ENCODE results near the gene LONRF2. TPM values are rescaled to one million over a fixed set of nuclear protein-coding genes. Genes with fewer than 3 reads are reported as not detected.
"Not testable (repeated sequence)": the region's sequence is repeated elsewhere in the genome, so short reads cannot be mapped to it uniquely, and the experiment has no call there.

The LONRF2 gene
- 3.6 and 4.7 TPM in 2 replicates for total RNA-seq (2014; rRNA removed; shearing (Covaris generic); ENCODE audit: low replicate concordance)

GRCh38 chr2:100321866-100322820 lies at the start of gene LONRF2:
LONRF2 (minus strand) TSS chr2:100322501; CDS start chr2:100322093, 408 bp downstream.
- DNase-seq (ENCODE audit: low read depth): peak; percentile 72
- in situ Hi-C loops (cut with HindIII; ENCODE audit: low pct_unique_long_range_greater_than_20kb, low sequenced_read_pairs): no loop called here

DNA sequence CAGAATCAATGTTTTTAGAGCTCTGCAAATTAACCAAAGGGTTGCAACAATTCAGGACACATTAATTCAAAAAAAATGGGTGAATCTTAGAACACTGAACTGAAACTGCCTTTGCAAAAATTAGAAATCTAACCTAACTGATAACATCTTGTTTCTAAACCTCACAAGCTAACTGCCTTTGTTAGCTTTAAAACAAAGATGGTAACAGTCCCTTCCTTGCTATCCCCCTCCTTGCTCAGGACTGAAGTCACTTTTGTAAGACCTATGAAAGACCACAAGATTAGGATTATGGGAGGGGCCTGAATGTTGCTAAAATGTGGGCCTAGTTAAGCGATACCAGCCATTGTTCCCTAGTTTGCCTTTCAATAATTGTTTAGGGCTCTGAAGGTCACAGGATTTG lies 44.9 kb upstream of the LONRF2 start:
- no peak for DNase-seq (ENCODE audit: low read depth)
- in situ Hi-C loops (cut with HindIII; ENCODE audit: low pct_unique_long_range_greater_than_20kb, low sequenced_read_pairs): no loop called here

DNA sequence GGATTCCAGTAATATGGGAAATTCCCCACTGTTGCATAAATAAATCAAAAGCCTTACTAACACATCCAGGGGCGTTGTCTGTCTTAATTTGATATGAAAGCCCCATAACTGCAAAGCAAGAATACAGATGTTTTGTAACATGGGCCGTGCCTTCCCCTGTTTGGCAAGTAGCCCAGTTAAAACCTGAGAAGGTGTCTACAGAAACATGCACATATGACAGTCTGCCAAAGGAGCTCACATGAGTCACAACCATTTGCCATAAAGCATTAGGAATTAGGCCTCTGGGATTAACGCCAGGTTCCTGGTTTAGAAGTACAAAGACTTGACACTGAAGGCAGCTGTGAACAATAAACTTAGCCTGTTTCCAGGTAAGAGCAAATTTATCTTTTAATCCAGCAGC lies 43.1 kb upstream of the LONRF2 start:
- in situ Hi-C loops (cut with HindIII; ENCODE audit: low pct_unique_long_range_greater_than_20kb, low sequenced_read_pairs): no loop called here
- DNase-seq (ENCODE audit: low read depth): peak; percentile 51

- peak; percentile 11 for DNase-seq (ENCODE audit: low read depth)
- in situ Hi-C loops (cut with HindIII; ENCODE audit: low pct_unique_long_range_greater_than_20kb, low sequenced_read_pairs): not testable (repeated sequence)
Observed at GRCh38 chr2:100362269-100362668, 40.0 kb upstream of the LONRF2 start.

GRCh38 chr2:100359576-100359975 lies 37.3 kb upstream of the LONRF2 start:
- in situ Hi-C loops (cut with HindIII; ENCODE audit: low pct_unique_long_range_greater_than_20kb, low sequenced_read_pairs): no loop called here
- DNase-seq (ENCODE audit: low read depth): no peak

GRCh38 chr2:100358554-100358953 lies 36.3 kb upstream of the LONRF2 start:
- no peak for DNase-seq (ENCODE audit: low read depth)
- in situ Hi-C loops (cut with HindIII; ENCODE audit: low pct_unique_long_range_greater_than_20kb, low sequenced_read_pairs): no loop called here

DNA sequence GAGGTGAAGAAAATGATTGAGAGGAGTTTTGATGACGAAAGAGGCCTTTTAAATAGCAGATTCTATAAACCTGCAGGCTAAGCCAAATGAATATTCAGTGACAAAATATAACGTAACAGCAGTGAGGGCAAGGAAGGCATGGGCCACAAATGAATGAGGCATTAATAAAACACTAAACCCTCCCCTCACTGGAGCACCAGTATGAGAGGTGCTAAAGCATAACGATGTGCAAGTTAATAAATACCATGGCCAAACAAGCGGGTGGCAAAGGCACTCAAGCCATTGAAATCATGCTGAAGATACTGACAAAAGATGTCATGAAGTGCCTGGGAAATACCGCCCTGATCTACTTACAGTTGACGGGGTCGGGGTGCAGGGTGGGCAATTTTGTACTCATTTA lies 30.2 kb upstream of the LONRF2 start:
- peak; percentile 23 for DNase-seq (ENCODE audit: low read depth)
- in situ Hi-C loops (cut with HindIII; ENCODE audit: low pct_unique_long_range_greater_than_20kb, low sequenced_read_pairs): no loop called here

GRCh38 chr2:100350661-100351185 lies 28.4 kb upstream of the LONRF2 start:
- no peak for DNase-seq (ENCODE audit: low read depth)

GRCh38 chr2:100345144-100345543 lies 22.8 kb upstream of the LONRF2 start:
- in situ Hi-C loops (cut with HindIII; ENCODE audit: low pct_unique_long_range_greater_than_20kb, low sequenced_read_pairs); DNase-seq (ENCODE audit: low read depth): not testable (repeated sequence)

More at GRCh38 chr2:100350661-100351185, 28.4 kb upstream of the LONRF2 start:
- in situ Hi-C loops (cut with HindIII; ENCODE audit: low pct_unique_long_range_greater_than_20kb, low sequenced_read_pairs): no loop called here

DNA sequence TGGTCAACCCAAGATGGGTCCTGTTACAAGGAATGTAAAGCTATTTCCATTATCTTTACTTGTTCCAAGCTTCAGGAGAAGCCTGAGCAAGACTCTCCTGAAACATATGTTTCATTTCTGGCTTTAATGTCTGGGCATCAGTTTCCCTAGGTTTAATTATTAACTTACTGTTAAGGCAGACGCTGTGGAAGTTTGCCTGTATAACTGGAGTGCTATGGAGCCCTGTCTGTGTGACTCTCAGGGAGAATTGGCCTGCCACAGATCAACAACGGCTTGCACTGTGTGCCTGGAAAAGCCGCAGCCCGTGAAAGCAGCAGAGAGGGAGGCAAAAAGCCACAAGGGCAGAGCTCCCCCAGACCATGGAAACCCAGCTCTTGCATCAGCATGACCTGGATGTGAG lies 22.1 kb upstream of the LONRF2 start:
- no peak for DNase-seq (ENCODE audit: low read depth)
- in situ Hi-C loops (cut with HindIII; ENCODE audit: low pct_unique_long_range_greater_than_20kb, low sequenced_read_pairs): no loop called here

GRCh38 chr2:100342466-100342865 lies 20.2 kb upstream of the LONRF2 start:
- DNase-seq (ENCODE audit: low read depth); in situ Hi-C loops (cut with HindIII; ENCODE audit: low pct_unique_long_range_greater_than_20kb, low sequenced_read_pairs): not testable (repeated sequence)

DNA sequence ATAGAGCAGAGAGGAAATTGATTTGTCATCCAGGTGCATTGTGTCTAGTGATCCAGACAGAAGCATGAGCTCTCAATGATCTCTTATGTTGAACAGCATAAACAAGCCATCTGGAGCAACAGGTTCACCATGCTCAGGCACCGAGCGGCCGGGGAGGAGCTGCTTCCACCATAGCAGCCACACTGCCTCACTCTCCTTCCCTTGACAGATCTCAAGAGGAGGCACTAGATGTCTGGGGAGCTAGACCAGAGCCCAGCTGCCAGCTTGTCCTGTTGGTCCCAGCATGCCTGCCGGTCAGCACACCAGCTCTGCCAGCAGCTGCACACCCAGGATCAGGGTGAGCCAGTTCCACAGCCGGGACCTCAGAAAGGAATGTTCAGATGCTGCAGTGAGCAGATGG lies 17.5 kb upstream of the LONRF2 start:
- DNase-seq (ENCODE audit: low read depth): no peak
- in situ Hi-C loops (cut with HindIII; ENCODE audit: low pct_unique_long_range_greater_than_20kb, low sequenced_read_pairs): no loop called here

DNA sequence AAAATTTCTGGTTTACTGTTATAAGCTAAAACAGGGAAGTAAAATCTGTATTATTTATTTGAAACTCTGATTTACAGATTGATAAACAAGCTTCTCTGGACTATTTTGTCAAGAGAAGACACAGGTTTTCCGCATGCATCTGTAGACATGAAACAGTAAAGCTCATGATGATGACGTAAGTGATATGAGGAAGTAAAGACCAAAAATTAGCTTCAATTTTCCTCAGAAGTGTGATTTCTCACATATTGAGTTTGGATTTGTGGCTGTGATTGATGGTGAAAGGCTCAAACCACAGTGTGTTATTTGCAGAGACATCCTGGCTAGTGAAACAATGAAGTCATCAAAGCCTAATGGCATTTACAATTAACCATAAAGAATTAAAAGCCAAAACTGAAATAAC lies 12.6 kb upstream of the LONRF2 start:
- in situ Hi-C loops (cut with HindIII; ENCODE audit: low pct_unique_long_range_greater_than_20kb, low sequenced_read_pairs): no loop called here

GRCh38 chr2:100327742-100328141 lies 5.4 kb upstream of the LONRF2 start:
- in situ Hi-C loops (cut with HindIII; ENCODE audit: low pct_unique_long_range_greater_than_20kb, low sequenced_read_pairs): no loop called here
- no peak for DNase-seq (ENCODE audit: low read depth)

More for the DNA sequence above, 12.6 kb upstream of the LONRF2 start:
- DNase-seq (ENCODE audit: low read depth): no peak

DNA sequence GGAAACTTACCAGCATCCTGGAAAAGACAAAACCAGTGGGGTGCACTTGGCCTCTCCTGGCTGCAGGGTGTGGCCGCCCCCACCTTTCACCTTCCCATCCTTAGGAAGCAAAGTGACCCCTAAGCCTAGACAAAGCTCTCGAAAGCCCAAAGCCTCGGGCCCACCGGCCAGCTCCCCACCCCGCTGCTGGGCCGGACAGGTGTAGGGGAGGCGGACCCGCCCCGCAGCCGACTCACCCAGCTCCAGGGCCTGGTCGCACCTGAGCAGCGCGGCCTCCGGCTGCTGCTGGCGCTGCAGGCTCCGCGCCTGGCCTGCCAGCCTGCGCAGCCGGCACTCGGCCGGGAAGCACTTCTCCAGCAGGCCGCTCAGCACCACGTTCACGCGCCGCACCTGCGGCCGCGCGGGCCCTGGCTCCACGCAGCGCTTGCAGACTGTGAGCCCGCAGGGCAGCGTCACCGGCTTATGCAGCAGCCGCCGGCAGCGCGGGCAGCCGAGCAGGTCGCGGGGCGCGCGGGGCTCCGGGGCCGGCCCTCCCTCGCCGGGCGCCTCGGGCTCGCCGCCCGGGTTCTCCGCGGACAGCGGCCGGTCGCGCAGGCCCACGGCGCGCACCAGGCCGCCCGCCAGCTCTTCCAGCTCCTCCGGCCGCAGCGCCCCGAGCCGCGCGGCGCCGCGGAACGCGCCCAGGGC lies 979 bp downstream of the LONRF2 start:
- DNase-seq (ENCODE audit: low read depth): peak; percentile 80
- in situ Hi-C loops (cut with HindIII; ENCODE audit: low pct_unique_long_range_greater_than_20kb, low sequenced_read_pairs): no loop called here

- peak; percentile 60 for DNase-seq (ENCODE audit: low read depth)
- in situ Hi-C loops (cut with HindIII; ENCODE audit: low pct_unique_long_range_greater_than_20kb, low sequenced_read_pairs): no loop called here
Observed at GRCh38 chr2:100320547-100321178, 1.6 kb downstream of the LONRF2 start.

DNA sequence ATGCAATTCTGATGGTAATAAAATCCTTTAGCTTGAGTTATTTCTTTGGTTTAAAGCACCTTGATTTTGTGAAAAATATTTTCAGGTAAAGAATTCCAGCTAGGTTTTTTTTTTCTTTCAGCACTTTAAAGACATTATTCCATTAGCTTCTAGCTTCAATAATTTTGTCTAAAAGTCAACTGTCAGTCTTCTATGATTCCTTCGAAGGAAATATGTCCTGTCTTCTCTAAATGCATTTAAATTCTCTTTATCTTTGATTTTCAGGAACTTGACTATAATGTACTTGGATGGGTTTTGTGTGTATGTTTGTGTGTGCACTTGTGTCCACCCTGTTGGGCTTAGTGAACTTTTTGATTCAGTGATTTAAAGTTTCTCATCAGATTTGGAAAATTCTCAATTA lies 4.7 kb downstream of the LONRF2 start:
- in situ Hi-C loops (cut with HindIII; ENCODE audit: low pct_unique_long_range_greater_than_20kb, low sequenced_read_pairs): no loop called here
- DNase-seq (ENCODE audit: low read depth): peak; percentile 15

DNA sequence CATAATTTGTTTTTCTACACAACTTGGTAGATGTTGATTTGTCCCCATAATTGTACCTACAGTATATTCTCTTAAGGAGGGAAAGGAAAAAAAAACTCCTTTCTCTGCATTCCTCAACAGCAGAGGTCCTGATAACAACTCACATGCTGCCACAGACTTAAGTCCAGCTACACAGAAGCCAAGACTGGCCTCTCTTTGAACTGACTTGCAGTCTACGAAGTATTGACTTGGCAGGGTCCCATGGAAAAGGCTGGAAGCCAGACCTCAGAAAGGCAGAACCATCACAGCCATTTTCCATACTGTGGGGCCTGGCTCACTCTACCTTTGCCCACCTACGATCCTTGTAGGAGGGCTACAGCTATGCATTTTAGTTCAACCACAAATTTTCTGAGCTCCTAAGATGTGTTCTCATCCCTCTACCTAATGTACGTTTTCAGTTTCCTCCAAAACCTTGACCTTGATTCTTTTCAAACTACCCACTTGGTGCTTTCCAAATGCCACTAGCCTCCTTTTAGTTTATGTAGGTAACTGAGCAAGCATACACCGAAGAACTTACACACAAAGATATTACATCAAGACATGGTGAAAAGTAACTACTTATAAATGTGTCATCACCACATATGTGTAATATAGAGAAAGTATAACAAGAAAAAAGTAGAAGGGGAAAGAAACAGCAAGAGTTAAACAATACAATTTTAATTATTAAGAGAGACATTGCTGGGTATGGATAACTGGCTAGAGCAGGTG lies 12.2 kb downstream of the LONRF2 start:
- no peak for DNase-seq (ENCODE audit: low read depth)
- in situ Hi-C loops (cut with HindIII; ENCODE audit: low pct_unique_long_range_greater_than_20kb, low sequenced_read_pairs): no loop called here

Measured in Caki2 (cell line).